Anterior cingulate cortex (tissue), 58 donors: ENCODE results near the gene LIF.
A peak's percentile ranks its signal among the peaks of the same experiment; 100 is the strongest.
"Not testable (repeated sequence)": the region's sequence is repeated elsewhere in the genome, so short reads cannot be mapped to it uniquely, and the experiment has no call there.

Experiments used
- DNase-seq, 58 donors: peaks; one replicate each; lab custom pipeline; 2025; lab: John Stamatoyannopoulos, UW

LIF gene

GRCh38 chr22:30214703-30215407 lies 31.7 kb downstream of the LIF start:
- DNase-seq, result no peak

DNA sequence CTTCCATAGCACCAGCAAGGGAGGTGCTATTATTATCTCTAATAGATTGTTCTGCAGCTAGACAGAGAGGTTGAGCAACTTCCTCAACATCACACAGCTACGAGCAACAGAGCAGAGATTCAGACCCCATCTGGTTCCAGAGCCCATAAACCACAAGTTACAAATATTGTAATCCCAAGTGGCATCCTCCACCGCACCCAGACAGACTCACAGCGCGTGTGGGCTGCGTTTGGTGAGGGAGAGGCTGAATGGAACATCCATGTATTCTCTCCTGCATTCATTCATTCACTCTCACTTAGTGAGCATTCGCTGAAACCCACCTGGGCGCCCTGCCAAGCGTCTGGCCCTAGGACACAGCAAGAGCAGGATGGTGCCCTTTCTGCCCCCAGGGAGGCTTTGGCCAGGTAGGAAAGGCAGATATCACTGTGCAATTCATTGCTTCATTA lies 33.5 kb downstream of the LIF start:
- DNase-seq, result no peak

DNA sequence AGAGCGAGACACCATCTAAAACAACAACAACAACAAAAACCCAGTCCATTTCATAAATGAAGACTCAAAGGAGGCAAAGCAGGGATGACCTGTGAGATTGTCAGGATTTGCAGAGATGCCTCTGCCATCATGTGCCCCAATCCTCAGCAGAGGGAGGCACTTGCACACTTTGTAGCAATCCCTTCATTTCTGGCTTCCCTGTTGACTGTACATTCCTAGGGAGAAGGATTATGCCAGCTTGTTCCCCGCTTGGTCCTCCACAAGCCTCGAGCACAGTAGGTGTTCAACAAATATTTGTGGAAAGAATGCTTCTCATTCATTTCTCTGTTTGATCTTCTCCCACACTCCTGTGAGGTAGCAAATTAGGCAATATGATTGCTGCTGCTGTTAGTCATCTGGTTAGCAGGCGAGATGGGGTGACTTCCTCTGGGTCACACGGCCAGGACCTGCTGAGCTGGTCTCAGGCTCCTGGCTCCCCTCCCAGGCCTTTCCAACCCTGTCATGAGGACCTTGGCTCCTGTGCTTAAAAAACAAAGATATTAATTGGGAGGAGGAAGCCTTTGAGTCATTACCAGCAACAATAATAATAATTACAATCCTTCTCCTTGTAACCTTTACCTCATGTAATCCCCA lies 34.1 kb downstream of the LIF start:
- peak in 4 of 58 donors; percentile 10 to 41 (median 23) for DNase-seq

- DNase-seq, result no peak
Measured at GRCh38 chr22:30211124-30211820, 35.3 kb downstream of the LIF start.

DNA sequence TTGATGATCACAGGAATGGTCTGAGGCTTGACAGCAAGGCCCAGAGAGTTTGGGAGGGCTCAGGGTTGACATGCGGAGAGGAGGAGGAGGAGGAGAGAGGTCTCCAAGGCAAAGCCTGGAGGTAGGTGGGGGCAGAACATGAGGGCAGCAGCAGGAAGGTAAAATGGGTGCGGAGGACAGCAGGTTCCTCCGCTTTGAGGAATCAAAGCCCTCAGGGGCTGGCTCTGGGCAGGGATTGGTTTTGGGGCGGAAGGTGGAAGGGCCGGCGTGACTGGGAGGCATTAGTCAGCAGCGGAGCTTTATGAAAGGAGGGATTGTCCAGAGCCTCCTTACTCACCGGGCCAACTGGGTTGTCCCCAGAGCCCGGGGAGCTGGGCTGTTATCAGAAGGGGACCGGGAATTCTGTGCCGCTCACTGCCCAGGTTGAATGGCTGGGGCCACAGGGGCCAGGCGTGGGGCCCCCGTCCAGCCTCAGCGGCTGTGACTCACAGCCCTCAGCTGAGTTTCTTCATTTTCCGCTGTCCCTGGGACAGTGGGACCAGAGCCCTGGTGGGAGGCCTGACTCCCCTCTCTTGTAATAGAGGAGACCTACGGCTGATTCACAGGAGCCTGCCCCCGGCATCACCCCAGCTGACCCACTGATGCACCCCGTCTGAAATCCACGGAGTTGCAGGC lies 36.2 kb downstream of the LIF start:
- peak in 22 of 58 donors; percentile 4 to 75 (median 35) for DNase-seq

DNA sequence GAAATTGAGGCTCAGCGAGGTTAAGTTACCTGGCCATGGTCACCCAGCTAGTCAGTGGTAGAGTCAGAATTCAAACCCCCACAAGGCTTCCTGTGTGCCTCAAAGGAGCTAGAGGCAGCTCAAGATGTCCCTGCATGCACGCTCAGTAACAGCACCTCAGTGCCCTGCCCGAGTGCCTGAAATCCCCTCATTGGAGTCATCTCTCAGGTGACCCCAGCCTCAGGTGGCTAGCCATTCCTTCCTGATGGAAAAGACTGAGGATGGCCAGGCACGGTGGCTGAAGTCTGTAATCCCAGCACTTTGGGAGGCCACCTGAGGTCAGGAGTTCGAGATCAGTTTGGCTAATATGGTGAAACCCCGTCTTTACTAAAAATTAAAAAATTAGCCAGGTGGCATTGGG lies 36.9 kb downstream of the LIF start:
- no peak for DNase-seq

- peak in 3 of 58 donors; percentile 28 to 49 (median 38) for DNase-seq
Measured at GRCh38 chr22:30208631-30209603, 37.6 kb downstream of the LIF start.

DNA sequence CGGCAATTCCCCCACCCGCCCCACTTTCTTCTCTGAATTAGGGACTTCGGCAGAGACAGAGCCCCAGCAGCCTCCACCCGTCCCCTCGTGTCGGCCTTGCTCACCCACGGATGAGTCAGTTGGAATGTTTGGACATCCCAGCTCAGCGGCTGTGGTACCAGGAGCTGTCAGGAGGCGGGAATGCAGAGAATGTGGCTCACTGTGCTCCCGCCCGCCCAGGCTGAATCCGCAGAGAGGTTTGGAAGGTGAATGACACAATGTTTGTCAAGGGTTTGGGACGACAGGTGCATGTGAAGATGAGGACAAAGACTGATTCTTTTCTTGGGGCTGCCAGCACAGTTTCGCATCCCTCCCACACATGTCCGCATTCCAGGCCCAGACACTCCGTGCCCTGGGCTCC lies 39.6 kb downstream of the LIF start:
- peak in 11 of 58 donors; percentile 9 to 60 (median 20) for DNase-seq

- peak in 3 of 58 donors; percentile 17 to 44 (median 35) for DNase-seq
Measured at GRCh38 chr22:30205281-30206115, 41.1 kb downstream of the LIF start.

- DNase-seq, result peak in 16 of 58 donors; percentile 8 to 41 (median 16)
Measured at GRCh38 chr22:30204742-30205111, 41.8 kb downstream of the LIF start.

GRCh38 chr22:30204015-30204741 lies 42.4 kb downstream of the LIF start:
- DNase-seq, result no peak

DNA sequence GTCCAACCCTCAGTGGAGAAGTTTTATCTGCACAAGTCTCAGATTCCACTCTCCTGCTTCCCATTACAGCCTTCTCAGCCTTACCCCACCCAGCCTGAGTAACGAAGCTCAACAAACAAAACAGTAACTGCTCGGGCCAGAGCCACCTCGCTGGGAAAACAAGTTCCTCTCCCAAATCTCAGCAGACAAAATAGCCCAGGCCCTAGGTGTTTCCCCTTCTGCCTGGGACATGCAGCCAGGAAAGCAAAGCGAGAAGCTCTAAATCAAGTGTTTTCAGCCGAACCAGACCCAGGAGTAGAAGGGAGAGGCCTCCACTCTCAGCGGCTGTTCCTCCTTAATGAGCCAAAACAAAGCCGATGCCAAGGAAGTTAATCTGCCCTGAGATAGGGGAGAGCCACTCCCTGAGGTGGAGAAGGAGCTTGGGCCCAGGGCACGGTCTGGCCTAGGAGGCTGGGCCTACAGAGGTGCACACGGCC lies 44.0 kb downstream of the LIF start:
- DNase-seq, result no peak

DNA sequence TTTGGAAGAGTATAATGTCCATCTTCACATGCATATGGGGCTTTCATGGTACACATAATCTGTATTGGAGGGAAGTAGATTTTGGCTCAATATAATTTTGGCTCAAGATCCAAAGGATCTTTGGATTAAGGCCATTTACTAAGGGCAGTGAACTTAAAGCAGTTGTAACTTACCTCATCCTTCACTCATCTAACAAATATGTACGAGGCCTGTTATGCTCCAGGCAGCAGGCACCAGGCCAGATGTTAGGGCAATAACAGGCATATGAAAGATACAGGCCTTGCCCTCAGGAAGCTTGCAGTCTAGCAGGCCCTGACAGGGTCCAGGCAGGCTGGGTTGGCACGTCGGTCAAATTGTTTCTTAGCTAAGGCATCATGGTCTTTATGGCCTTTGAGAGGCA lies 44.6 kb downstream of the LIF start:
- DNase-seq, result no peak

GRCh38 chr22:30200905-30201304 lies 45.7 kb downstream of the LIF start:
- not testable (repeated sequence) for DNase-seq

DNA sequence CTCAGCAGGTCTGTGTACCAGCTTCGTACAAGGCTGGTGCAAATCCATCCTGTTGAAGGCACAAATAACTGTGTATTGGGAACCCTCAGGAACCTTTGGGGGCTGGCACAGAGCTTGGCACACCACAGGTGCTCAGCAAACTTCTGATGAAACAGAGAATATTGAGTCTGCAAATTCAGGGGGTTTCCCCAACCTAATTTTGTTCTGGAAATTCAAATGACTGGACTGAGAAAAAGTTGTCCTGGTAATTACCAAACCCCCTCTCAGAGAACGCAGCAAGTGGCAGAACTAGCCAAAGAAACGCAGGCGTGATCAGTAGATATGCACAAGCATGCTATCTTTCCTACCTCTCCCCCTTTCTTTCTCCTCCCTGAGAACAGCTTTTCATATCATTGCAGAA lies 47.6 kb downstream of the LIF start:
- no peak for DNase-seq

DNA sequence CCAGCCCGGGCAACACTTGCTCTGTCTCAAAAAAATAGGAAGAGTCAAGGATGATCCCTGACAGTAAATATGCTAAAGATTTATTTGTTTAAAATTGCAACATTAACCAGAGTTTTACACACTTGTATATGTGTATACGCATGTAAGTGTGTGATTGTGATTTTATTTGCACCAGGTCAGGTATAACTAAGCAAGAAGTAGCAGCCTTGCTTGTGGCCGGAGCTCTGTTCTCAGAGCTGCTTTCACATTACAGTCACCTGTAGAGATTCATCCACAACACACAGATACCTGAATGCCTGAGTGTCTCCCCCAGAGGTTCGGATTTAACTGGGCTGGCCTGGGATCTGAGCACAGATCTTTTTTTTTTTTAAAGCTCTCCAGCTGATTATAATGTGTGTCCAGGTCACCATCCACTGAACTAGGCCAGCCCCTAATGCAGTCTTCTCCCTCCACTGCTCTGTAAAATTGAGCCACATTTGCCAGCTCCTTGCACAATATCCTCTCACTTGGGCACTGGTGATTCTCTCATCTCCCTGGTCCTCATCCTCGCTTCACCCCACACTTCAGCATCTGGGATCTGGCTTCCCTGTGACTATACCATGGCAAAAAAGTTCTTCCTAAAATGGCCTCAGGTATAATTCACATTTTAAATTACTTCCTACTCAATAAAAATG lies 48.3 kb downstream of the LIF start:
- DNase-seq, result no peak

DNA sequence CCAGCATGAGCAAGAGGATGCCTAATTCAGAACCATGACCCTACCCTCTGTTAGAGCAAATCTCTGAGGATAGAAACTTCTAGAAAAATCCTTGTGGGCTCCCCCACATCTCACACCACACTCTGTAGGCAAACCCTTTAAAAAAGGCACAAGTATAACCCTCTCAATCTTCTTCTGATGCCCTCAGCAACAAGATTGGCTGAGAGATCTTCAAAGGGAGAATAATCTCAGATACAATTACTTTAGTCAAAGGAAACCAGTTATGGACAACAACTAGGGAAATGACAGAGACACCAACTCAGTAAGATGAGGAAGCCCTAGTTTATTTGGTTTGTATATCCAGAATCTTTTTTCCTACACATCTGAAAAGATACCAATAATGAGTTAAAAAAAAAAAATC lies 49.2 kb downstream of the LIF start:
- DNase-seq, result no peak
